Measurements from ENCODE around the gene ABTB1.

Gene ABTB1

DNA sequence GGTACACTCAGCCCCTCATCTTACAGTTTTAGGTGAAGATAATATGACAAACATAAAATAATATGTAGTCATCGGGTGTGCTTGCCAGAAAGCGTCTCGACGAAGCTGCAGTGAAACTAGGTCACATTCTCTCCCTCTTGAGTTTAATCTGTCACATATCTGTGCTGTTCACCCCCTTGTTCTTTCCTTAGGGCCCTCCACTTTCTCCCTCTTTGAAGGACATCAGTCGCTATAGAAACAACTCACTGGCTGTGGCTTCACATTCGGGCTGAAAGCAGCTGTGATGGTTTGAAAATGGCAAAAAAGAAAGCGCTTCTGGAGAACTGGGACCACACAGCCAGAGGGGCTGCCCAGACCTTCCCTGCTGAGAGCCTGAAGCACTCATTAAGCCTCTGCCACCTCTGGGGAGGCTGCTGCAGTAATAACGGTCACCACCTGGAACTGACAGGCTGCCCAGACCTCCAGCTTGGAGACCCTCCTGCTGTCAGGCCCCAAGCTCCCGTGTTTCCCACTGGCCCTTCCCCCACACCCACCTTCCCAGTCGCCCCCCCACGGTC, 50.3 kb downstream of the ABTB1 start:
- Mint-ChIP-seq H3K36me3 (ENCODE audit: insufficient read depth) (peaks cover 4% of the 10 kb centered on the region), H3K27me3 (peaks cover 21 to 24% of the 10 kb centered on the region in 2 donors), H3K4me3 (no peak overlapping the region), H3K9me3 (no peaks in the 10 kb centered on the region), H3K27ac (no peak overlapping the region), H3K4me1 (ENCODE audit: low read depth in 2 of 2) (no peaks in the 10 kb centered on the region)
- DNase-seq (no peak), ATAC-seq (replicated peaks) (no peak)

DNA sequence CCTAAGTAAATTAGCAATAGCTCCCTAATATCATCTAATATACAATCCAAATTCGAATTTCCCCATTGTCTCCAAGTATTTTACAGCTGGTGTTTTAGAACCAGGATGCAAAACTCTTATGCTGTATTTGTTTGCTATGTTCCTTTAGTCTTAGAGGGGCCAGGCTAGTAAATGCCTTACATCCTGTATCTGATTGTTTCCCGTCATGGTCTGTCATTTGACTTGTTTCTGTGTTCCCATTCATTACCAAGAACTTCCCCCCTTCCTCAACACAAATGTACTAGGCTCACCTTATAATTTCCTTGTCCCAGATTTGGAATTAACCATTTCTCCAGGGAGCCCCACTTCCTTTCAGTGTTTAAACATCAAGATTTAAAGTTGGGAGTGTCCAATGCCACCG, 54.1 kb downstream of the ABTB1 start:
- Mint-ChIP-seq H3K27ac (no peak overlapping the region), H3K36me3 (ENCODE audit: insufficient read depth) (peaks cover 4% of the 10 kb centered on the region), H3K9me3 (no peaks in the 10 kb centered on the region), H3K4me3 (no peak overlapping the region), H3K4me1 (ENCODE audit: low read depth in 2 of 2) (no peaks in the 10 kb centered on the region), H3K27me3 (peaks cover 19 to 24% of the 10 kb centered on the region in 2 donors)
- ATAC-seq (replicated peaks) (no peak), DNase-seq (no peak)

- peaks cover 27 to 34% of the 10 kb centered on the region in 2 donors for H3K27me3 Mint-ChIP-seq
- H3K4me1 Mint-ChIP-seq (ENCODE audit: low read depth in 2 of 2): no peaks in the 10 kb centered on the region
- H3K36me3 Mint-ChIP-seq (ENCODE audit: insufficient read depth): peaks cover 4% of the 10 kb centered on the region
- DNase-seq (no peak), ATAC-seq (replicated peaks) (no peak)
- no peak overlapping the region for H3K4me3 Mint-ChIP-seq
- no peaks in the 10 kb centered on the region for H3K9me3 Mint-ChIP-seq
- H3K27ac Mint-ChIP-seq: no peak overlapping the region
These were observed 55.8 kb downstream of the ABTB1 start for GRCh38 chr3:127728417-127729015.

GRCh38 chr3:127729556-127730056, 56.9 kb downstream of the ABTB1 start:
- Mint-ChIP-seq H3K27me3 (peaks cover 27 to 43% of the 10 kb centered on the region in 2 donors), H3K4me3 (no peak overlapping the region), H3K4me1 (ENCODE audit: low read depth in 2 of 2) (peaks cover 0 to under 1% of the 10 kb centered on the region in 2 donors), H3K27ac (no peak overlapping the region), H3K36me3 (ENCODE audit: insufficient read depth) (no peaks in the 10 kb centered on the region), H3K9me3 (no peaks in the 10 kb centered on the region)
- ATAC-seq (replicated peaks) (no peak), DNase-seq (no peak)

DNA sequence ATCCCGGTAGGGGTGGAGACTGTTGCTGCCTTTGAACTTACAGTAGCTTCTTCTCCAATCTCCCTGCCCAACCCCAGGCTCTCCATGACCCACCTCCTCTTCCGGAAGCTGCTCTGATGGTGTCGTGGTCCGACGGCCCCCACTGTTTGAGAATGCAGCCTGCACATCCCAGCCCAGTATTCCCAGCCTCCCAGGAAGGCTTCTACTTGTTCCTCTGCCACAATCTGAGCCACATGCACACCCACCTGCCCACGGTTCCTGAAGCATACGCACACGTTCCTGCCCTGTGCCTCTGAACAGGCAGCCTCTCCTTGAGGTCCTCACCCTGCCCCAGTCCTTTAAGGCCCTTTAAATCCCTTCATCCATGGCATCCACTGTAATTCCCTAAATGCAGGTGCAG, 57.4 kb downstream of the ABTB1 start:
- ATAC-seq (replicated peaks) (no peak), DNase-seq (no peak)
- Mint-ChIP-seq H3K27ac (no peak overlapping the region), H3K4me3 (no peak overlapping the region), H3K9me3 (no peaks in the 10 kb centered on the region), H3K27me3 (peaks cover 27 to 42% of the 10 kb centered on the region in 2 donors), H3K4me1 (ENCODE audit: low read depth in 2 of 2) (peaks cover 0 to 1% of the 10 kb centered on the region in 2 donors), H3K36me3 (ENCODE audit: insufficient read depth) (no peaks in the 10 kb centered on the region)
